ENCODE measurements around the gene ZNF770. TPM values are rescaled to one million over a fixed set of nuclear protein-coding genes. Genes with fewer than 3 reads are reported as not detected.

Gene ZNF770
- total and polyA plus RNA-seq, 9 of the 15 experiments (the other 6 are each of a cell fraction or from before 2014, with no cell fraction given): 3.4 to 50.8 (median 40.3) TPM

DNA sequence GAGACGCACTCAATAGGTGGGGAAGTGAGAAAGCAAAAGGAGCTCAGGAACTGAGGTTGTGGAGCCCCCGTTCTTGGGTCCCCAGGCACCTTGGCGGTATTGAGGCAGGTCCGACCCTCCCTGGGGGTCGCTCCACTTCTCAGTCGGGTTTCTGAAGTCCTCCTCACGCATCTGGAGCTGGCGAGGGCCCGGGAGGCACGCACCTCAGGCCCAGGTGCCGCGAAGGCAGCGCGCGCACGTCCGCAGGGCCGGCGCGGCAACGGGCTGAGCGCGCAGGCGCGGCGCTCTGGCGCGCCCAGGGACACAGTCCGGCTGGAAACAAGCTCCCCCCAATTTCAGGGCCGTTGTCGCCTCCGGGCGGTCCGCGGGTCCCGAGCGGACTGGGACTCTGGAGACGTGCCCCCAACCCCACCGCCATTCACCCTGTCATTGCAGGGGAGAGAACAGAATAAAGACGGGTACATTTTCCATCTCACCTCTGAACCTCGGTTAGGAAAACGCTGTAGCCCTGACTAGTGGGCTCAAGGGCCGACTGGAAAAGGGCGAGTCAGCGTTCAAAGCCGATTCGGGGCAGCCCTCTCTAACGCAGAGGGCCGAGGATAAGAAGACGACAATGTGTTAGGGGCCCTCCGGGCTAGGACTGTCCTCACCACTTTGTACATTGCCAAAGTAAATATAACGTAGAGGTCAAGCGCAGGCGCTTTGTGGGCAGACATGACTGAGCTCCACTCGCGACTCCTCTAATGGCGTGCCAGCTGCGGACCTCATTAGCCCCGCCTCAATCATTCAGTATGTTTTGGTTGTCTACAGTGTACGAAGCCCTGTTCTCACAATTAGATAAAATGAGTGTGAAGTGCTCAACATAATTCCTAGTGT is at the start of gene ZNF770 (continued):
- TF ChIP-seq RBFOX2 (IDR thresholded peaks at IDR 0.05; ENCODE audit: low read depth, low read length): peak; percentile 99
- TF ChIP-seq PHB2 (IDR thresholded peaks at IDR 0.05; ENCODE audit: low read depth): no peak
- no peak for TF ChIP-seq HNRNPK (IDR thresholded peaks at IDR 0.05; ENCODE audit: low read depth, low read length, poor library complexity, severe bottlenecking)
- TF ChIP-seq FOS (IDR thresholded peaks at IDR 0.05; ENCODE audit: extremely low read depth, insufficient read length): no peak
- TF ChIP-seq TCF3 (CRISPR knock-in tag; IDR thresholded peaks at IDR 0.05): no peak
- TF ChIP-seq, protein P1, sequence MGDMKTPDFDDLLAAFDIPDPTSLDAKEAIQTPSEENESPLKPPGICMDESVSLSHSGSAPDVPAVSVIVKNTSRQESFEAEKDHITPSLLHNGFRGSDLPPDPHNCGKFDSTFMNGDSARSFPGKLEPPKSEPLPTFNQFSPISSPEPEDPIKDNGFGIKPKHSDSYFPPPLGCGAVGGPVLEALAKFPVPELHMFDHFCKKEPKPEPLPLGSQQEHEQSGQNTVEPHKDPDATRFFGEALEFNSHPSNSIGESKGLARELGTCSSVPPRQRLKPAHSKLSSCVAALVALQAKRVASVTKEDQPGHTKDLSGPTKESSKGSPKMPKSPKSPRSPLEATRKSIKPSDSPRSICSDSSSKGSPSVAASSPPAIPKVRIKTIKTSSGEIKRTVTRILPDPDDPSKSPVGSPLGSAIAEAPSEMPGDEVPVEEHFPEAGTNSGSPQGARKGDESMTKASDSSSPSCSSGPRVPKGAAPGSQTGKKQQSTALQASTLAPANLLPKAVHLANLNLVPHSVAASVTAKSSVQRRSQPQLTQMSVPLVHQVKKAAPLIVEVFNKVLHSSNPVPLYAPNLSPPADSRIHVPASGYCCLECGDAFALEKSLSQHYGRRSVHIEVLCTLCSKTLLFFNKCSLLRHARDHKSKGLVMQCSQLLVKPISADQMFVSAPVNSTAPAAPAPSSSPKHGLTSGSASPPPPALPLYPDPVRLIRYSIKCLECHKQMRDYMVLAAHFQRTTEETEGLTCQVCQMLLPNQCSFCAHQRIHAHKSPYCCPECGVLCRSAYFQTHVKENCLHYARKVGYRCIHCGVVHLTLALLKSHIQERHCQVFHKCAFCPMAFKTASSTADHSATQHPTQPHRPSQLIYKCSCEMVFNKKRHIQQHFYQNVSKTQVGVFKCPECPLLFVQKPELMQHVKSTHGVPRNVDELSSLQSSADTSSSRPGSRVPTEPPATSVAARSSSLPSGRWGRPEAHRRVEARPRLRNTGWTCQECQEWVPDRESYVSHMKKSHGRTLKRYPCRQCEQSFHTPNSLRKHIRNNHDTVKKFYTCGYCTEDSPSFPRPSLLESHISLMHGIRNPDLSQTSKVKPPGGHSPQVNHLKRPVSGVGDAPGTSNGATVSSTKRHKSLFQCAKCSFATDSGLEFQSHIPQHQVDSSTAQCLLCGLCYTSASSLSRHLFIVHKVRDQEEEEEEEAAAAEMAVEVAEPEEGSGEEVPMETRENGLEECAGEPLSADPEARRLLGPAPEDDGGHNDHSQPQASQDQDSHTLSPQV (IDR thresholded peaks at IDR 0.05): peak; percentile 68; the same call in 1 of the 2 replicates
- TF ChIP-seq STAT5A (IDR thresholded peaks at IDR 0.05; ENCODE audit: borderline replicate concordance, low read length): no peak
- no peak for TF ChIP-seq TCFL5 (CRISPR knock-in tag; conservative IDR thresholded peaks at IDR 0.05)
- TF ChIP-seq NR2F6 (CRISPR knock-in tag; IDR thresholded peaks at IDR 0.05): no peak
- no peak for TF ChIP-seq ESRRB (CRISPR knock-in tag; IDR thresholded peaks at IDR 0.05; ENCODE audit: borderline replicate concordance)
- TF ChIP-seq FOXK1 (CRISPR knock-in tag; IDR thresholded peaks at IDR 0.05; ENCODE audit: borderline replicate concordance): peak; percentile 89; the same call in 1 of the 2 replicates
- TF ChIP-seq, protein P2, sequence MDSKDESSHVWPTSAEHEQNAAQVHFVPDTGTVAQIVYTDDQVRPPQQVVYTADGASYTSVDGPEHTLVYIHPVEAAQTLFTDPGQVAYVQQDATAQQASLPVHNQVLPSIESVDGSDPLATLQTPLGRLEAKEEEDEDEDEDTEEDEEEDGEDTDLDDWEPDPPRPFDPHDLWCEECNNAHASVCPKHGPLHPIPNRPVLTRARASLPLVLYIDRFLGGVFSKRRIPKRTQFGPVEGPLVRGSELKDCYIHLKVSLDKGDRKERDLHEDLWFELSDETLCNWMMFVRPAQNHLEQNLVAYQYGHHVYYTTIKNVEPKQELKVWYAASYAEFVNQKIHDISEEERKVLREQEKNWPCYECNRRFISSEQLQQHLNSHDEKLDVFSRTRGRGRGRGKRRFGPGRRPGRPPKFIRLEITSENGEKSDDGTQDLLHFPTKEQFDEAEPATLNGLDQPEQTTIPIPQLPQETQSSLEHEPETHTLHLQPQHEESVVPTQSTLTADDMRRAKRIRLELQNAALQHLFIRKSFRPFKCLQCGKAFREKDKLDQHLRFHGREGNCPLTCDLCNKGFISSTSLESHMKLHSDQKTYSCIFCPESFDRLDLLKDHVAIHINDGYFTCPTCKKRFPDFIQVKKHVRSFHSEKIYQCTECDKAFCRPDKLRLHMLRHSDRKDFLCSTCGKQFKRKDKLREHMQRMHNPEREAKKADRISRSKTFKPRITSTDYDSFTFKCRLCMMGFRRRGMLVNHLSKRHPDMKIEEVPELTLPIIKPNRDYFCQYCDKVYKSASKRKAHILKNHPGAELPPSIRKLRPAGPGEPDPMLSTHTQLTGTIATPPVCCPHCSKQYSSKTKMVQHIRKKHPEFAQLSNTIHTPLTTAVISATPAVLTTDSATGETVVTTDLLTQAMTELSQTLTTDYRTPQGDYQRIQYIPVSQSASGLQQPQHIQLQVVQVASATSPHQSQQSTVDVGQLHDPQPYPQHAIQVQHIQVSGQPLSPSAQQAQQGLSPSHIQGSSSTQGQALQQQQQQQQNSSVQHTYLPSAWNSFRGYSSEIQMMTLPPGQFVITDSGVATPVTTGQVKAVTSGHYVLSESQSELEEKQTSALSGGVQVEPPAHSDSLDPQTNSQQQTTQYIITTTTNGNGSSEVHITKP (IDR thresholded peaks at IDR 0.05; ENCODE audit: partially characterized antibody): peak; percentile 29
- TF ChIP-seq ZNF224 (CRISPR knock-in tag; IDR thresholded peaks at IDR 0.05): no peak
- TF ChIP-seq POU5F1 (IDR thresholded peaks at IDR 0.05; ENCODE audit: borderline replicate concordance, low read depth, low read length, partially characterized antibody): no peak
- TF ChIP-seq MEF2A (IDR thresholded peaks at IDR 0.05; ENCODE audit: control insufficient read depth, low read depth, low read length): no peak

Data from K562 (cell line).